Stimulated activated CD8-positive, alpha-beta memory T cell treated with anti-CD3 and anti-CD28 coated beads, Interleukin-4, amount 100 ng/mL, for 1 hour (primary cell): ENCODE data around the gene FAM177B.
"Not testable (repeated sequence)": the region's sequence is repeated elsewhere in the genome, so short reads cannot be mapped to it uniquely, and the experiment has no call there.

Source experiments
- DNase-seq, 2 donors: peaks; one replicate each; pipeline ENCODE4 v3.0.0-alpha.2; 2020; ENCODE audit warnings: low read depth in 2 of 2, low spot score in 1 of 2

The FAM177B gene

GRCh38 chr1:222739465-222739864 lies 2.5 kb downstream of the FAM177B start:
- no peak for DNase-seq

- DNase-seq: no peak
Observed at GRCh38 chr1:222739929-222740328, 2.9 kb downstream of the FAM177B start.

GRCh38 chr1:222741630-222742457 lies 4.8 kb downstream of the FAM177B start:
- not testable (repeated sequence) for DNase-seq

- DNase-seq: no peak
Observed at GRCh38 chr1:222749927-222750326, 12.9 kb downstream of the FAM177B start.

GRCh38 chr1:222750651-222751050 lies 13.6 kb downstream of the FAM177B start:
- no peak for DNase-seq

- DNase-seq: no peak
Observed at GRCh38 chr1:222751255-222751654, 14.3 kb downstream of the FAM177B start.

- no peak for DNase-seq
Observed at GRCh38 chr1:222754366-222755139, 17.6 kb downstream of the FAM177B start.

- no peak for DNase-seq
Observed at GRCh38 chr1:222757646-222758268, 20.8 kb downstream of the FAM177B start.

GRCh38 chr1:222759451-222760035 lies 22.5 kb downstream of the FAM177B start:
- DNase-seq: no peak

GRCh38 chr1:222761083-222761482 lies 24.1 kb downstream of the FAM177B start:
- no peak for DNase-seq

GRCh38 chr1:222762178-222762577 lies 25.2 kb downstream of the FAM177B start:
- not testable (repeated sequence) for DNase-seq

- no peak for DNase-seq
Observed at GRCh38 chr1:222767152-222767571, 30.2 kb downstream of the FAM177B start.

GRCh38 chr1:222768592-222768991 lies 31.6 kb downstream of the FAM177B start:
- no peak for DNase-seq

GRCh38 chr1:222769181-222769580 lies 32.2 kb downstream of the FAM177B start:
- no peak for DNase-seq

- no peak for DNase-seq
Observed at GRCh38 chr1:222769971-222770620, 33.1 kb downstream of the FAM177B start.

- no peak for DNase-seq
Observed at GRCh38 chr1:222772996-222773379, 36.0 kb downstream of the FAM177B start.

- no peak for DNase-seq
Observed at GRCh38 chr1:222777463-222777862, 40.5 kb downstream of the FAM177B start.

- DNase-seq: no peak
Observed at GRCh38 chr1:222777977-222778376, 41.0 kb downstream of the FAM177B start.

GRCh38 chr1:222781251-222781650 lies 44.2 kb downstream of the FAM177B start:
- no peak for DNase-seq

GRCh38 chr1:222783051-222783450 lies 46.0 kb downstream of the FAM177B start:
- no peak for DNase-seq

- DNase-seq: no peak
Observed at GRCh38 chr1:222784371-222784770, 47.4 kb downstream of the FAM177B start.
